ENCODE results near the gene IKZF2.

DNA sequence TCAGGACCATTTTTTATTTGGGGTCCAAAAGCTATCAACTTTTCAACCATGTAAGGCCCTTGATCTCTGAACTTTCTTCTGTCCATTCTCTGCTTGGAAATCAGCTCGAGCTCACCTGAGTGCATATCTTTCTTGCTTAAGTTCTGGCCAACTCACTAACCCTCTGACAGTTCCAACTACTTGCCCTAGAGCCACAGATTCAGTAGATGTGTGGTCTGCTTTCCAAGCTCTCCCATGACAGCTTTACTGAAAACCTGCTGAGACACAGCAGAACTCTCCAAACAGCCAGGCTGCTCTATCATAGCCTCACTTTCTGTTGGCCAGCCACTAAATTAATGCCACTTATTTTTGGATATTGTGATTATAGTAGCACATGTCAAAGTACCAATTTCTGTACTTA, 21.2 kb upstream of the IKZF2 start:
- TF ChIP-seq, protein P1, sequence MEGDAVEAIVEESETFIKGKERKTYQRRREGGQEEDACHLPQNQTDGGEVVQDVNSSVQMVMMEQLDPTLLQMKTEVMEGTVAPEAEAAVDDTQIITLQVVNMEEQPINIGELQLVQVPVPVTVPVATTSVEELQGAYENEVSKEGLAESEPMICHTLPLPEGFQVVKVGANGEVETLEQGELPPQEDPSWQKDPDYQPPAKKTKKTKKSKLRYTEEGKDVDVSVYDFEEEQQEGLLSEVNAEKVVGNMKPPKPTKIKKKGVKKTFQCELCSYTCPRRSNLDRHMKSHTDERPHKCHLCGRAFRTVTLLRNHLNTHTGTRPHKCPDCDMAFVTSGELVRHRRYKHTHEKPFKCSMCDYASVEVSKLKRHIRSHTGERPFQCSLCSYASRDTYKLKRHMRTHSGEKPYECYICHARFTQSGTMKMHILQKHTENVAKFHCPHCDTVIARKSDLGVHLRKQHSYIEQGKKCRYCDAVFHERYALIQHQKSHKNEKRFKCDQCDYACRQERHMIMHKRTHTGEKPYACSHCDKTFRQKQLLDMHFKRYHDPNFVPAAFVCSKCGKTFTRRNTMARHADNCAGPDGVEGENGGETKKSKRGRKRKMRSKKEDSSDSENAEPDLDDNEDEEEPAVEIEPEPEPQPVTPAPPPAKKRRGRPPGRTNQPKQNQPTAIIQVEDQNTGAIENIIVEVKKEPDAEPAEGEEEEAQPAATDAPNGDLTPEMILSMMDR (IDR thresholded peaks at IDR 0.05; ENCODE audit: insufficient read depth, low read length): no peak
- no peak for TF ChIP-seq POLR2AphosphoS5 (IDR thresholded peaks at IDR 0.05; ENCODE audit: low read depth)
- no peak for TF ChIP-seq GABPA (IDR thresholded peaks at IDR 0.05; ENCODE audit: low read depth)
- TF ChIP-seq, protein P2, sequence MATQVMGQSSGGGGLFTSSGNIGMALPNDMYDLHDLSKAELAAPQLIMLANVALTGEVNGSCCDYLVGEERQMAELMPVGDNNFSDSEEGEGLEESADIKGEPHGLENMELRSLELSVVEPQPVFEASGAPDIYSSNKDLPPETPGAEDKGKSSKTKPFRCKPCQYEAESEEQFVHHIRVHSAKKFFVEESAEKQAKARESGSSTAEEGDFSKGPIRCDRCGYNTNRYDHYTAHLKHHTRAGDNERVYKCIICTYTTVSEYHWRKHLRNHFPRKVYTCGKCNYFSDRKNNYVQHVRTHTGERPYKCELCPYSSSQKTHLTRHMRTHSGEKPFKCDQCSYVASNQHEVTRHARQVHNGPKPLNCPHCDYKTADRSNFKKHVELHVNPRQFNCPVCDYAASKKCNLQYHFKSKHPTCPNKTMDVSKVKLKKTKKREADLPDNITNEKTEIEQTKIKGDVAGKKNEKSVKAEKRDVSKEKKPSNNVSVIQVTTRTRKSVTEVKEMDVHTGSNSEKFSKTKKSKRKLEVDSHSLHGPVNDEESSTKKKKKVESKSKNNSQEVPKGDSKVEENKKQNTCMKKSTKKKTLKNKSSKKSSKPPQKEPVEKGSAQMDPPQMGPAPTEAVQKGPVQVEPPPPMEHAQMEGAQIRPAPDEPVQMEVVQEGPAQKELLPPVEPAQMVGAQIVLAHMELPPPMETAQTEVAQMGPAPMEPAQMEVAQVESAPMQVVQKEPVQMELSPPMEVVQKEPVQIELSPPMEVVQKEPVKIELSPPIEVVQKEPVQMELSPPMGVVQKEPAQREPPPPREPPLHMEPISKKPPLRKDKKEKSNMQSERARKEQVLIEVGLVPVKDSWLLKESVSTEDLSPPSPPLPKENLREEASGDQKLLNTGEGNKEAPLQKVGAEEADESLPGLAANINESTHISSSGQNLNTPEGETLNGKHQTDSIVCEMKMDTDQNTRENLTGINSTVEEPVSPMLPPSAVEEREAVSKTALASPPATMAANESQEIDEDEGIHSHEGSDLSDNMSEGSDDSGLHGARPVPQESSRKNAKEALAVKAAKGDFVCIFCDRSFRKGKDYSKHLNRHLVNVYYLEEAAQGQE (IDR thresholded peaks at IDR 0.05; ENCODE audit: insufficient replicate concordance, low read depth): no peak
- TF ChIP-seq SPI1 (IDR thresholded peaks at IDR 0.05; ENCODE audit: borderline replicate concordance, low read depth): no peak

All from HL-60 (cell line).